PC-3 (cell line): ENCODE results near the gene AP5Z1. TPM values are rescaled to one million over a fixed set of nuclear protein-coding genes. Genes with fewer than 3 reads are reported as not detected.

Experiments
- ATAC-seq: fragments of 200-7000 bp; cut with Tn5 transposase; 2 replicates; pipeline ENCODE4 v1.9.1; 2020; ENCODE audit warnings: mild to moderate bottlenecking, moderate library complexity
- BruUV-seq: library from RNA; stranded (reverse); fragments of 400-500 nt; replicated peaks from 2 replicates; lab custom pipeline; 2021; lab: Mats Ljungman, UMichigan
- CTCF ChIA-PET: fragments of 300-600 bp; sonication (Branson Sonifier 250); formaldehyde crosslinking; loops from one replicate; lab custom pipeline; 2022; ENCODE audit warnings: antibody characterized with exemption; lab: Charles Lee
- POLR2A ChIA-PET: fragments of 300-600 bp; sonication (Branson Sonifier 250); formaldehyde crosslinking; loops from one replicate; lab custom pipeline; 2022; ENCODE audit warnings: antibody characterized with exemption; ENCODE audit not compliant: unreplicated experiment; lab: Charles Lee
- DNase-seq: peaks from one replicate; pipeline ENCODE4 v3.0.0-alpha.2; 2015
- H2AFZ ChIP-seq: fragments of 300-600 bp; sonication (generic); 2 replicates; pipeline ENCODE4 v1.6.0; 2016; ENCODE audit warnings: antibody characterized with exemption, low read length
- H3F3A ChIP-seq: fragments of 300-600 bp; sonication (generic); one replicate; pipeline ENCODE4 v1.6.0; 2017; ENCODE audit warnings: antibody characterized with exemption, low read length, control low read depth, mild to moderate bottlenecking; ENCODE audit not compliant: unreplicated experiment
- H3K27ac ChIP-seq: fragments of 300-600 bp; sonication (generic); 2 replicates; pipeline ENCODE4 v1.5.1; 2016; ENCODE audit warnings: mild to moderate bottlenecking, low read length
- H3K27me3 ChIP-seq: fragments of 300-600 bp; sonication (generic); 2 replicates; pipeline ENCODE4 v1.6.1; 2016; ENCODE audit warnings: low read length, mixed read lengths
- H3K36me3 ChIP-seq: fragments of 300-600 bp; sonication (generic); 2 replicates; pipeline ENCODE4 v1.6.1; 2016; ENCODE audit warnings: low read depth, mixed run types, low read length, mixed read lengths
- H3K4me1 ChIP-seq: fragments of 300-600 bp; sonication (generic); 2 replicates; pipeline ENCODE4 v1.5.1; 2016; ENCODE audit warnings: low read length; ENCODE audit not compliant: insufficient read depth
- H3K4me2 ChIP-seq: fragments of 300-600 bp; sonication (generic); 2 replicates; pipeline ENCODE4 v1.6.0; 2016; ENCODE audit warnings: low read length
- H3K4me3 ChIP-seq: fragments of 300-600 bp; sonication (generic); 2 replicates; pipeline ENCODE4 v1.5.1; 2016; ENCODE audit warnings: mild to moderate bottlenecking, low read length, mixed read lengths
- H3K79me2 ChIP-seq: fragments of 300-600 bp; sonication (generic); 2 replicates; pipeline ENCODE4 v1.6.1; 2017; ENCODE audit warnings: low read length, mixed read lengths
- H3K9ac ChIP-seq: fragments of 300-600 bp; sonication (generic); 2 replicates; pipeline ENCODE4 v1.6.0; 2016; ENCODE audit warnings: mild to moderate bottlenecking, low read length
- H3K9me2 ChIP-seq: fragments of 300-600 bp; sonication (generic); replicated peaks from 2 replicates; pipeline ENCODE4 v1.6.1; 2016; ENCODE audit warnings: mixed run types, low read length, mixed read lengths
- H3K9me3 ChIP-seq: fragments of 300-600 bp; sonication (generic); 2 replicates; pipeline ENCODE4 v1.6.1; 2016; ENCODE audit warnings: low read length, mixed read lengths
- H4K20me1 ChIP-seq: fragments of 300-600 bp; sonication (generic); 2 replicates; pipeline ENCODE4 v1.6.1; 2016; ENCODE audit warnings: low read length, mixed read lengths
- EZH2 ChIP-seq: fragments of 300-600 bp; sonication (generic); IDR thresholded peaks from one replicate; pipeline ENCODE4 v1.6.1; 2017; ENCODE audit warnings: antibody characterized with exemption, mild to moderate bottlenecking, low read length; ENCODE audit not compliant: unreplicated experiment
- EZH2phosphoT487 ChIP-seq: fragments of 300-600 bp; sonication (generic); IDR thresholded peaks from 2 replicates; pipeline ENCODE4 v1.6.1; 2018; ENCODE audit warnings: mild to moderate bottlenecking, antibody characterized with exemption, low read length, borderline replicate concordance
- intact Hi-C: fragments of 100-400 bp; cut with micrococcal nuclease; formaldehyde crosslinking; loops from 2 replicates; pipeline ENCODE4 v1.9.0; 2023
- total RNA-seq: library from RNA; depleted of rRNA; stranded (reverse); fragments of >200 nt; gene quantifications from 2 replicates; pipeline ENCODE4 v1.2.3, GENCODE V29; 2014
- TF ChIP-seq, protein P1 (sequence below): fragments of 300-600 bp; sonication (generic); conservative IDR thresholded peaks from 2 replicates; pipeline ENCODE4 v1.5.1; 2017; ENCODE audit warnings: antibody characterized with exemption, low read depth, mild to moderate bottlenecking, low read length

AP5Z1 gene
- total RNA-seq, 1 experiment from 2014 or later, result 36.6 TPM

GRCh38 chr7:4726566-4726965 is 48.9 kb upstream of the AP5Z1 start:
- H3K79me2 ChIP-seq, result peaks cover 54% of the 10 kb centered on the region
- intact Hi-C loops, result no loop called here
- DNase-seq (no peak), ATAC-seq (no peak)
- no peaks in the 10 kb centered on the region for H4K20me1 ChIP-seq
- POLR2A ChIA-PET, result no interaction called here
- H3K4me2 ChIP-seq, result no peak overlapping the region
- no peak overlapping the region for H3K4me3 ChIP-seq
- no peaks in the 10 kb centered on the region for H3K9me3 ChIP-seq
- no TSS peak for BruUV-seq
- no peak overlapping the region for H3K9ac ChIP-seq
- TF ChIP-seq, protein P1, sequence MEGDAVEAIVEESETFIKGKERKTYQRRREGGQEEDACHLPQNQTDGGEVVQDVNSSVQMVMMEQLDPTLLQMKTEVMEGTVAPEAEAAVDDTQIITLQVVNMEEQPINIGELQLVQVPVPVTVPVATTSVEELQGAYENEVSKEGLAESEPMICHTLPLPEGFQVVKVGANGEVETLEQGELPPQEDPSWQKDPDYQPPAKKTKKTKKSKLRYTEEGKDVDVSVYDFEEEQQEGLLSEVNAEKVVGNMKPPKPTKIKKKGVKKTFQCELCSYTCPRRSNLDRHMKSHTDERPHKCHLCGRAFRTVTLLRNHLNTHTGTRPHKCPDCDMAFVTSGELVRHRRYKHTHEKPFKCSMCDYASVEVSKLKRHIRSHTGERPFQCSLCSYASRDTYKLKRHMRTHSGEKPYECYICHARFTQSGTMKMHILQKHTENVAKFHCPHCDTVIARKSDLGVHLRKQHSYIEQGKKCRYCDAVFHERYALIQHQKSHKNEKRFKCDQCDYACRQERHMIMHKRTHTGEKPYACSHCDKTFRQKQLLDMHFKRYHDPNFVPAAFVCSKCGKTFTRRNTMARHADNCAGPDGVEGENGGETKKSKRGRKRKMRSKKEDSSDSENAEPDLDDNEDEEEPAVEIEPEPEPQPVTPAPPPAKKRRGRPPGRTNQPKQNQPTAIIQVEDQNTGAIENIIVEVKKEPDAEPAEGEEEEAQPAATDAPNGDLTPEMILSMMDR, result no peak
- TF ChIP-seq EZH2phosphoT487 (no peak), EZH2 (no peak)
- no peaks in the 10 kb centered on the region for H3K27me3 ChIP-seq
- H3K4me1 ChIP-seq, result peaks cover 9% of the 10 kb centered on the region; the same call in 1 of the 2 replicates
- H2AFZ ChIP-seq, result no peak overlapping the region
- no peaks in the 10 kb centered on the region for H3K9me2 ChIP-seq
- no peaks in the 10 kb centered on the region for H3K36me3 ChIP-seq
- no peak overlapping the region for H3K27ac ChIP-seq
- CTCF ChIA-PET, result no interaction called here
- no peaks in the 10 kb centered on the region for H3F3A ChIP-seq

- H3K27ac ChIP-seq, result no peak overlapping the region
- H3K9ac ChIP-seq, result no peak overlapping the region
- H3K4me1 ChIP-seq, result peaks cover 9% of the 10 kb centered on the region; the same call in 1 of the 2 replicates
- POLR2A ChIA-PET, result interaction anchor here (0.6 kb wide), 1 partner anchor 48 kb away, joined by 3 read pairs; no protein-coding TSS in a partner anchor
- no peaks in the 10 kb centered on the region for H3K36me3 ChIP-seq
- BruUV-seq, result no TSS peak
- no peaks in the 10 kb centered on the region for H3F3A ChIP-seq
- H2AFZ ChIP-seq, result no peak overlapping the region
- TF ChIP-seq EZH2 (no peak), EZH2phosphoT487 (no peak)
- TF ChIP-seq, protein P1, result no peak
- intact Hi-C loops, result no loop called here
- CTCF ChIA-PET, result no interaction called here
- no peaks in the 10 kb centered on the region for H3K9me2 ChIP-seq
- no peaks in the 10 kb centered on the region for H3K9me3 ChIP-seq
- H4K20me1 ChIP-seq, result no peaks in the 10 kb centered on the region
- no peaks in the 10 kb centered on the region for H3K27me3 ChIP-seq
- DNase-seq (no peak), ATAC-seq (no peak)
- H3K4me3 ChIP-seq, result no peak overlapping the region
- H3K4me2 ChIP-seq, result no peak overlapping the region
- H3K79me2 ChIP-seq, result peaks cover 57% of the 10 kb centered on the region
Measured at GRCh38 chr7:4727914-4728705, 47.3 kb upstream of the AP5Z1 start.

DNA sequence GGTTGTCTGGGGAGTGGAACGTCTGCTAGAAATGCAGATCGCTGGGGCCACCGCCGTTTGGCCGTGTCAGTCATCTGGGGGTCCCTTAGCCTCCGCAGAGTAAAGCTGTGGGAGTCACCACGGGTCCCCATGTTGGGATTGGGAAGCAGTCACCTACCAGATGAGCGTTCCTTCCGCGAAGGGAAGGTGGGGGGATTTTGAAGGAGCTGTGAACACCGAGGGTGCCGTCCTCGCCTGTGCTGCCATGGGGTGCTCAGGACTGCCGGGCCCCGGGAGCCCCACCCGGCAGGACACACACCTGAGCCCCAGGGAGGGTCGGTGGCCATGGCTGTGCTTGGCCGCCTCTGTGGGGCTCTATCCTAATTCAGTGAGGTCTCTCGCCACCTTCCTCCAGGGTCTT is 46.2 kb upstream of the AP5Z1 start:
- intact Hi-C loops, result no loop called here
- H3K36me3 ChIP-seq, result no peaks in the 10 kb centered on the region
- H2AFZ ChIP-seq, result no peak overlapping the region
- DNase-seq (no peak), ATAC-seq (no peak)
- ChIA-PET POLR2A (no interaction called here), CTCF (no interaction called here)
- no peak overlapping the region for H3K9ac ChIP-seq
- H3K4me1 ChIP-seq, result peaks cover 9% of the 10 kb centered on the region; the same call in 1 of the 2 replicates
- no peak overlapping the region for H3K27ac ChIP-seq
- no peaks in the 10 kb centered on the region for H4K20me1 ChIP-seq
- no peaks in the 10 kb centered on the region for H3K9me3 ChIP-seq
- no TSS peak for BruUV-seq
- peaks cover 49% of the 10 kb centered on the region for H3K79me2 ChIP-seq
- TF ChIP-seq EZH2 (no peak), EZH2phosphoT487 (no peak)
- TF ChIP-seq, protein P1, result no peak
- H3K27me3 ChIP-seq, result no peaks in the 10 kb centered on the region
- no peak overlapping the region for H3K4me3 ChIP-seq
- no peaks in the 10 kb centered on the region for H3F3A ChIP-seq
- H3K9me2 ChIP-seq, result no peaks in the 10 kb centered on the region
- no peak overlapping the region for H3K4me2 ChIP-seq
